HepG2 (cell line): ENCODE measurements around the gene CTDP1. TPM values are rescaled to one million over a fixed set of nuclear protein-coding genes. Genes with fewer than 3 reads are reported as not detected.

Experiments used
- CHD2 ChIP-seq: IDR thresholded peaks from 2 replicates; pipeline ENCODE4 v1.6.1; 2011; ENCODE audit warnings: low read depth, low read length, improper control_type of control experiment
- GATAD1 ChIP-seq: IDR thresholded peaks from 2 replicates; pipeline ENCODE4 v1.6.1; 2016; ENCODE audit warnings: missing genetic modification reagents, missing compliant biosample characterization
- GTF2F1 ChIP-seq: fragments of 150-350 bp; IDR thresholded peaks from 2 replicates; pipeline ENCODE4 v1.6.1; 2014; ENCODE audit warnings: low read length
- HCFC1 ChIP-seq: fragments of 150-350 bp; IDR thresholded peaks from 2 replicates; pipeline ENCODE4 v1.6.1; 2014; ENCODE audit warnings: low read depth, low read length
- KDM3A ChIP-seq: IDR thresholded peaks from 2 replicates; pipeline ENCODE4 v1.6.1; 2018; ENCODE audit warnings: low read depth, missing compliant biosample characterization
- MTA3 ChIP-seq: sonication (generic); formaldehyde crosslinking; IDR thresholded peaks from 2 replicates; pipeline ENCODE4 v1.4.0; 2020; ENCODE audit warnings: missing genetic modification reagents
- MTF1 ChIP-seq: sonication (generic); formaldehyde crosslinking; IDR thresholded peaks from 2 replicates; pipeline ENCODE4 v1.5.0; 2020; ENCODE audit warnings: missing genetic modification reagents
- PATZ1 ChIP-seq: sonication (generic); formaldehyde crosslinking; IDR thresholded peaks from 2 replicates; pipeline ENCODE4 v1.4.0; 2020; ENCODE audit warnings: missing genetic modification reagents
- POGZ ChIP-seq: sonication (generic); formaldehyde crosslinking; IDR thresholded peaks from 2 replicates; pipeline ENCODE4 v1.4.0; 2020; ENCODE audit warnings: mild to moderate bottlenecking, missing genetic modification reagents
- SALL1 ChIP-seq: sonication (generic); formaldehyde crosslinking; IDR thresholded peaks from 2 replicates; pipeline ENCODE4 v1.8.0; 2022; ENCODE audit warnings: mild to moderate bottlenecking, missing genetic modification reagents
- SALL2 ChIP-seq: sonication (generic); formaldehyde crosslinking; IDR thresholded peaks from 2 replicates; pipeline ENCODE4 v1.8.1; 2023; ENCODE audit warnings: mild to moderate bottlenecking, missing genetic modification reagents, inconsistent platforms
- TEF ChIP-seq: sonication (generic); formaldehyde crosslinking; IDR thresholded peaks from 2 replicates; pipeline ENCODE4 v1.5.0; 2020; ENCODE audit warnings: missing genetic modification reagents
- ZBTB8A ChIP-seq: sonication (generic); formaldehyde crosslinking; IDR thresholded peaks from 2 replicates; pipeline ENCODE4 v1.4.0; 2020; ENCODE audit warnings: mild to moderate bottlenecking, low read depth, missing genetic modification reagents, borderline replicate concordance
- ZFP36L2 ChIP-seq: sonication (generic); formaldehyde crosslinking; IDR thresholded peaks from 2 replicates; pipeline ENCODE4 v1.4.0; 2020; ENCODE audit warnings: missing genetic modification reagents
- ZNF362 ChIP-seq: sonication (generic); formaldehyde crosslinking; IDR thresholded peaks from 2 replicates; pipeline ENCODE4 v1.4.0; 2020; ENCODE audit warnings: missing genetic modification reagents, mild to moderate bottlenecking, borderline replicate concordance
- ZNF546 ChIP-seq: sonication (generic); formaldehyde crosslinking; conservative IDR thresholded peaks from 2 replicates; pipeline ENCODE4 v1.8.1; 2023; ENCODE audit warnings: mild to moderate bottlenecking, missing genetic modification reagents
- ZNF605 ChIP-seq: sonication (generic); formaldehyde crosslinking; IDR thresholded peaks from 2 replicates; pipeline ENCODE4 v1.8.0; 2022; ENCODE audit warnings: mild to moderate bottlenecking, missing genetic modification reagents
- ZNF687 ChIP-seq: sonication (generic); formaldehyde crosslinking; IDR thresholded peaks from 2 replicates; pipeline ENCODE4 v1.5.1; 2020; ENCODE audit warnings: mild to moderate bottlenecking, missing genetic modification reagents, moderate library complexity
- polyA plus RNA-seq, 8 experiments: library from polyadenylated mRNA; depleted of rRNA in 3 of 8; stranded (reverse) in 7 of 8; unstranded in 1 of 8; fragments of >200 nt; fragmentation: Illumina TruSeq in 4 of 8; extraction: Trizol in 4 of 8; gene quantifications; 2 replicates each; pipeline versions ENCODE4 v1.2.1 to v1.2.3, GENCODE V29; 2011 to 2016; ENCODE audit warnings: low read depth in 4 of 8, missing spikeins in 1 of 8, mixed read lengths in 1 of 8; ENCODE audit not compliant: insufficient read depth in 1 of 8
- total RNA-seq, 5 experiments: library from RNA; depleted of rRNA; stranded (reverse); fragments of >200 nt; fragmentation: Illumina TruSeq; extraction: Trizol; gene quantifications; 2 replicates each; pipeline ENCODE4 v1.2.3, GENCODE V29; 2016; ENCODE audit warnings: low read depth in 1 of 5
- TF ChIP-seq, protein P1 (sequence below): sonication (generic); formaldehyde crosslinking; IDR thresholded peaks from 2 replicates; pipeline ENCODE4 v1.4.0; 2020; ENCODE audit warnings: missing genetic modification reagents, borderline replicate concordance
- TF ChIP-seq, protein P2 (sequence below): sonication (generic); formaldehyde crosslinking; IDR thresholded peaks from 2 replicates; pipeline ENCODE4 v1.8.0; 2022; ENCODE audit warnings: mild to moderate bottlenecking, missing genetic modification reagents, moderate library complexity

The CTDP1 gene
- total and polyA plus RNA-seq, 2 of the 13 experiments (the other 11 are each of a cell fraction or from before 2014, with no cell fraction given): 6.9 to 11.0 TPM

GRCh38 chr18:79644006-79644665 is 35.5 kb upstream of the CTDP1 start (continued):
- TF ChIP-seq SALL2 (no peak), GTF2F1 (no peak), TEF (CRISPR knock-in tag) (no peak), HCFC1 (no peak), ZNF687 (peak; percentile 33; the same call in 1 of the 2 replicates), ZFP36L2 (CRISPR knock-in tag) (no peak), ZNF546 (CRISPR knock-in tag) (no peak), SALL1 (CRISPR knock-in tag) (peak; percentile 32; the same call in 1 of the 2 replicates), ZNF362 (no peak), ZBTB8A (no peak), GATAD1 (CRISPR knock-in tag) (no peak), ZNF605 (CRISPR knock-in tag) (no peak), PATZ1 (peak; percentile 52), CHD2 (peak; percentile 78), KDM3A (CRISPR knock-in tag) (0 out of 2 replicates have a peak, but pooled peaks have one; percentile 73), POGZ (CRISPR knock-in tag) (peak; percentile 56; the same call in 1 of the 2 replicates), MTF1 (CRISPR knock-in tag) (no peak), MTA3 (CRISPR knock-in tag) (no peak)
- TF ChIP-seq, protein P1, sequence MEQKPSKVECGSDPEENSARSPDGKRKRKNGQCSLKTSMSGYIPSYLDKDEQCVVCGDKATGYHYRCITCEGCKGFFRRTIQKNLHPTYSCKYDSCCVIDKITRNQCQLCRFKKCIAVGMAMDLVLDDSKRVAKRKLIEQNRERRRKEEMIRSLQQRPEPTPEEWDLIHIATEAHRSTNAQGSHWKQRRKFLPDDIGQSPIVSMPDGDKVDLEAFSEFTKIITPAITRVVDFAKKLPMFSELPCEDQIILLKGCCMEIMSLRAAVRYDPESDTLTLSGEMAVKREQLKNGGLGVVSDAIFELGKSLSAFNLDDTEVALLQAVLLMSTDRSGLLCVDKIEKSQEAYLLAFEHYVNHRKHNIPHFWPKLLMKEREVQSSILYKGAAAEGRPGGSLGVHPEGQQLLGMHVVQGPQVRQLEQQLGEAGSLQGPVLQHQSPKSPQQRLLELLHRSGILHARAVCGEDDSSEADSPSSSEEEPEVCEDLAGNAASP (CRISPR knock-in tag): 0 out of 2 replicates have a peak, but pooled peaks have one; percentile 18
- TF ChIP-seq, protein P2, sequence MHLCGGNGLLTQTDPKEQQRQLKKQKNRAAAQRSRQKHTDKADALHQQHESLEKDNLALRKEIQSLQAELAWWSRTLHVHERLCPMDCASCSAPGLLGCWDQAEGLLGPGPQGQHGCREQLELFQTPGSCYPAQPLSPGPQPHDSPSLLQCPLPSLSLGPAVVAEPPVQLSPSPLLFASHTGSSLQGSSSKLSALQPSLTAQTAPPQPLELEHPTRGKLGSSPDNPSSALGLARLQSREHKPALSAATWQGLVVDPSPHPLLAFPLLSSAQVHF (CRISPR knock-in tag): no peak
